OCI-LY7 (cell line): ENCODE results near the gene EPSTI1. TPM values are rescaled to one million over a fixed set of nuclear protein-coding genes. Genes with fewer than 3 reads are reported as not detected.

Experiments
- BruUV-seq: library from RNA; stranded (reverse); fragments of 400-500 nt; replicated peaks from 2 replicates; lab custom pipeline; 2021; lab: Mats Ljungman, UMichigan
- CTCF ChIA-PET: fragments of 300-600 bp; sonication (Branson Sonifier 250); formaldehyde crosslinking; loops from one replicate; lab custom pipeline; 2022; ENCODE audit warnings: antibody characterized with exemption; ENCODE audit not compliant: unreplicated experiment; lab: Charles Lee
- POLR2A ChIA-PET: fragments of 300-600 bp; sonication (Branson Sonifier 250); formaldehyde crosslinking; loops from one replicate; lab custom pipeline; 2022; ENCODE audit warnings: antibody characterized with exemption; lab: Charles Lee
- DNase-seq: peaks from one replicate; pipeline ENCODE4 v3.0.0-alpha.2; 2015; ENCODE audit warnings: low spot score
- H2AFZ ChIP-seq: fragments of 200-600 bp; sonication (generic), shearing (Covaris generic); 2 replicates; pipeline ENCODE4 v1.6.1; 2014; ENCODE audit warnings: mild to moderate bottlenecking, antibody characterized with exemption, low read length, moderate library complexity
- H3K27ac ChIP-seq: fragments of 200-600 bp; sonication (generic); 2 replicates; pipeline ENCODE4 v1.5.1; 2014; ENCODE audit warnings: mixed run types, low read depth, mild to moderate bottlenecking, moderate library complexity, low read length, inconsistent platforms; ENCODE audit not compliant: poor library complexity, severe bottlenecking
- H3K36me3 ChIP-seq: fragments of 200-600 bp; sonication (generic); 2 replicates; pipeline ENCODE4 v1.6.1; 2014; ENCODE audit warnings: mild to moderate bottlenecking, antibody characterized with exemption, low read length, moderate library complexity, mixed read lengths; ENCODE audit not compliant: insufficient read depth
- H3K4me1 ChIP-seq: fragments of 200-600 bp; sonication (generic); 2 replicates; pipeline ENCODE4 v1.5.1; 2014; ENCODE audit warnings: mild to moderate bottlenecking, low read length; ENCODE audit not compliant: insufficient read depth, poor library complexity, severe bottlenecking
- H3K4me2 ChIP-seq: fragments of 200-600 bp; sonication (generic); 2 replicates; pipeline ENCODE4 v1.6.1; 2014; ENCODE audit warnings: mild to moderate bottlenecking, low read length
- H3K4me3 ChIP-seq: fragments of 200-600 bp; sonication (generic); 2 replicates; pipeline ENCODE4 v1.5.1; 2014; ENCODE audit warnings: mild to moderate bottlenecking, low read depth, low read length; ENCODE audit not compliant: poor library complexity, severe bottlenecking
- H3K79me2 ChIP-seq: fragments of 200-600 bp; sonication (generic); 2 replicates; pipeline ENCODE4 v1.6.1; 2016; ENCODE audit warnings: low read depth, mild to moderate bottlenecking, low read length, moderate library complexity, mixed read lengths; ENCODE audit not compliant: insufficient read depth
- H3K9me2 ChIP-seq: fragments of 200-600 bp; sonication (generic); 2 replicates; pipeline ENCODE4 v1.6.1; 2016; ENCODE audit warnings: mild to moderate bottlenecking, low read length, mixed read lengths; ENCODE audit not compliant: insufficient read depth
- H3K9me3 ChIP-seq: fragments of 200-600 bp; sonication (generic); 2 replicates; pipeline ENCODE4 v1.6.1; 2014; ENCODE audit warnings: mild to moderate bottlenecking, mixed run types, low read length, mixed read lengths
- H4K20me1 ChIP-seq: fragments of 200-600 bp; sonication (generic); 2 replicates; pipeline ENCODE4 v1.6.1; 2014; ENCODE audit warnings: mild to moderate bottlenecking, antibody characterized with exemption, low read length, moderate library complexity, mixed read lengths; ENCODE audit not compliant: insufficient read depth
- CTCF ChIP-seq: fragments of 200-600 bp; sonication (generic); conservative IDR thresholded peaks from 2 replicates; pipeline ENCODE4 v1.5.1; 2014; ENCODE audit warnings: mild to moderate bottlenecking, antibody characterized with exemption, low read length, moderate library complexity, mixed read lengths
- EZH2phosphoT487 ChIP-seq: fragments of 200-600 bp; sonication (generic); IDR thresholded peaks from 2 replicates; pipeline ENCODE4 v1.6.1; 2018; ENCODE audit warnings: low read depth, borderline replicate concordance, mild to moderate bottlenecking, mixed run types, antibody characterized with exemption, low read length, moderate library complexity, mixed read lengths
- intact Hi-C: fragments of 100-400 bp; cut with micrococcal nuclease; formaldehyde crosslinking; loops from one replicate; pipeline ENCODE4 v1.10.0; 2022; ENCODE audit not compliant: unreplicated experiment
- total RNA-seq, 2 experiments: library from RNA; depleted of rRNA in 1 of 2; stranded (reverse); fragments of >200 nt in 1 of 2; shearing (Covaris generic) in 1 of 2; gene quantifications; 2 replicates each; pipeline ENCODE4 v1.2.3, GENCODE V29; 2014 to 2022

The EPSTI1 gene
- total RNA-seq, 2 experiments from 2014 or later = 0.49 to 2.1 TPM

GRCh38 chr13:42859760-42860159, 132.3 kb downstream of the EPSTI1 start:
- CTCF ChIA-PET = no interaction called here
- H3K4me2 ChIP-seq = no peak overlapping the region

GRCh38 chr13:42855410-42855809, 136.6 kb downstream of the EPSTI1 start:
- POLR2A ChIA-PET = no interaction called here
- intact Hi-C loops = no loop called here

More at GRCh38 chr13:42859760-42860159, 132.3 kb downstream of the EPSTI1 start:
- Histone ChIP-seq H3K4me3 (no peak overlapping the region), H3K9me3 (no peaks in the 10 kb centered on the region), H3K36me3 (no peaks in the 10 kb centered on the region), H3K27ac (no peak overlapping the region), H4K20me1 (no peaks in the 10 kb centered on the region), H2AFZ (no peak overlapping the region), H3K4me1 (no peaks in the 10 kb centered on the region), H3K79me2 (no peaks in the 10 kb centered on the region), H3K9me2 (no peaks in the 10 kb centered on the region)
- TF ChIP-seq EZH2phosphoT487 (no peak), CTCF (no peak)
- DNase-seq = no peak
- BruUV-seq = no TSS peak
- POLR2A ChIA-PET = interaction anchor here (1.0 kb wide), 1 partner anchor 16 kb away, joined by 3 read pairs; no protein-coding TSS in a partner anchor
- intact Hi-C loops = no loop called here

More at GRCh38 chr13:42855410-42855809, 136.6 kb downstream of the EPSTI1 start:
- no TSS peak for BruUV-seq
- no peaks in the 10 kb centered on the region for H3K4me1 ChIP-seq
- no peaks in the 10 kb centered on the region for H3K9me2 ChIP-seq
- TF ChIP-seq CTCF (no peak), EZH2phosphoT487 (no peak)
- no peak for DNase-seq
- H2AFZ ChIP-seq = no peak overlapping the region
- H3K36me3 ChIP-seq = no peaks in the 10 kb centered on the region
- H4K20me1 ChIP-seq = no peaks in the 10 kb centered on the region
- H3K79me2 ChIP-seq = no peaks in the 10 kb centered on the region
- H3K4me2 ChIP-seq = no peak overlapping the region
- H3K27ac ChIP-seq = no peak overlapping the region
- CTCF ChIA-PET = no interaction called here
- H3K9me3 ChIP-seq = no peaks in the 10 kb centered on the region
- no peak overlapping the region for H3K4me3 ChIP-seq
